RWPE2 (cell line): ENCODE data around the gene PROC.

Experiments
- ATAC-seq: fragments of 200-7000 bp; cut with Tn5 transposase; 3 replicates; pipeline ENCODE4 v1.9.1; 2021; ENCODE audit warnings: low read depth
- DNase-seq: peaks from one replicate; pipeline ENCODE4 v3.0.0-alpha.2; 2020; ENCODE audit warnings: low spot score
- H3K27ac ChIP-seq: fragments of 450-650 bp; 2 replicates; pipeline ENCODE4 v1.5.1; 2017; ENCODE audit warnings: mild to moderate bottlenecking; ENCODE audit not compliant: poor library complexity, severe bottlenecking
- H3K27me3 ChIP-seq: fragments of 250-450 bp; sonication (Bioruptor Pico); 2 replicates; pipeline ENCODE4 v1.5.1; 2021; ENCODE audit warnings: mild to moderate bottlenecking, moderate library complexity; ENCODE audit not compliant: insufficient read depth, poor library complexity, severe bottlenecking
- H3K36me3 ChIP-seq: fragments of 250-450 bp; sonication (Bioruptor Pico); 2 replicates; pipeline ENCODE4 v1.5.1; 2020; ENCODE audit warnings: low read depth, mild to moderate bottlenecking, moderate library complexity
- H3K4me1 ChIP-seq: fragments of 250-450 bp; sonication (Bioruptor Pico); 2 replicates; pipeline ENCODE4 v1.5.1; 2021; ENCODE audit warnings: mild to moderate bottlenecking, moderate library complexity; ENCODE audit not compliant: insufficient read depth, poor library complexity, severe bottlenecking
- H3K4me3 ChIP-seq: fragments of 250-450 bp; sonication (Bioruptor Pico); 2 replicates; pipeline ENCODE4 v1.5.1; 2021; ENCODE audit warnings: mild to moderate bottlenecking, moderate library complexity; ENCODE audit not compliant: severe bottlenecking
- H3K9me3 ChIP-seq: fragments of 250-450 bp; sonication (Bioruptor Pico); 2 replicates; pipeline ENCODE4 v1.5.1; 2021; ENCODE audit warnings: mild to moderate bottlenecking, moderate library complexity; ENCODE audit not compliant: severe bottlenecking
- TF ChIP-seq, protein P1 (sequence below): fragments of 450-650 bp; IDR thresholded peaks from one replicate; pipeline ENCODE4 v1.5.1; 2017; ENCODE audit warnings: mild to moderate bottlenecking, moderate library complexity; ENCODE audit not compliant: poor library complexity, severe bottlenecking

The PROC gene

GRCh38 chr2:127417406-127417805 lies 821 bp upstream of the PROC start:
- H3K4me3 ChIP-seq: no peak overlapping the region
- H3K9me3 ChIP-seq: no peaks in the 10 kb centered on the region
- no peaks in the 10 kb centered on the region for H3K27me3 ChIP-seq
- no peak for ATAC-seq
- H3K36me3 ChIP-seq: no peaks in the 10 kb centered on the region
- TF ChIP-seq, protein P1, sequence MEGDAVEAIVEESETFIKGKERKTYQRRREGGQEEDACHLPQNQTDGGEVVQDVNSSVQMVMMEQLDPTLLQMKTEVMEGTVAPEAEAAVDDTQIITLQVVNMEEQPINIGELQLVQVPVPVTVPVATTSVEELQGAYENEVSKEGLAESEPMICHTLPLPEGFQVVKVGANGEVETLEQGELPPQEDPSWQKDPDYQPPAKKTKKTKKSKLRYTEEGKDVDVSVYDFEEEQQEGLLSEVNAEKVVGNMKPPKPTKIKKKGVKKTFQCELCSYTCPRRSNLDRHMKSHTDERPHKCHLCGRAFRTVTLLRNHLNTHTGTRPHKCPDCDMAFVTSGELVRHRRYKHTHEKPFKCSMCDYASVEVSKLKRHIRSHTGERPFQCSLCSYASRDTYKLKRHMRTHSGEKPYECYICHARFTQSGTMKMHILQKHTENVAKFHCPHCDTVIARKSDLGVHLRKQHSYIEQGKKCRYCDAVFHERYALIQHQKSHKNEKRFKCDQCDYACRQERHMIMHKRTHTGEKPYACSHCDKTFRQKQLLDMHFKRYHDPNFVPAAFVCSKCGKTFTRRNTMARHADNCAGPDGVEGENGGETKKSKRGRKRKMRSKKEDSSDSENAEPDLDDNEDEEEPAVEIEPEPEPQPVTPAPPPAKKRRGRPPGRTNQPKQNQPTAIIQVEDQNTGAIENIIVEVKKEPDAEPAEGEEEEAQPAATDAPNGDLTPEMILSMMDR: no peak
- H3K4me1 ChIP-seq: peaks cover 31% of the 10 kb centered on the region
- no peak overlapping the region for H3K27ac ChIP-seq
- DNase-seq: no peak

DNA sequence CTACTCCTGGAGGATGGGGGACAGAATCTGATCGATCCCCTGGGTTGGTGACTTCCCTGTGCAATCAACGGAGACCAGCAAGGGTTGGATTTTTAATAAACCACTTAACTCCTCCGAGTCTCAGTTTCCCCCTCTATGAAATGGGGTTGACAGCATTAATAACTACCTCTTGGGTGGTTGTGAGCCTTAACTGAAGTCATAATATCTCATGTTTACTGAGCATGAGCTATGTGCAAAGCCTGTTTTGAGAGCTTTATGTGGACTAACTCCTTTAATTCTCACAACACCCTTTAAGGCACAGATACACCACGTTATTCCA lies 844 bp downstream of the PROC start:
- no peak overlapping the region for H3K27ac ChIP-seq
- H3K27me3 ChIP-seq: no peaks in the 10 kb centered on the region
- H3K9me3 ChIP-seq: no peaks in the 10 kb centered on the region
- TF ChIP-seq, protein P1: no peak
- H3K4me1 ChIP-seq: peaks cover 25% of the 10 kb centered on the region
- ATAC-seq (no peak), DNase-seq (no peak)
- H3K36me3 ChIP-seq: no peaks in the 10 kb centered on the region
- H3K4me3 ChIP-seq: no peak overlapping the region

- no peaks in the 10 kb centered on the region for H3K9me3 ChIP-seq
- no peak for DNase-seq
- peaks cover 21% of the 10 kb centered on the region for H3K4me1 ChIP-seq
- H3K27ac ChIP-seq: no peak overlapping the region
- no peaks in the 10 kb centered on the region for H3K27me3 ChIP-seq
- TF ChIP-seq, protein P1: no peak
- ATAC-seq: no peak
- H3K36me3 ChIP-seq: no peaks in the 10 kb centered on the region
- no peak overlapping the region for H3K4me3 ChIP-seq
Measured at GRCh38 chr2:127419448-127420038, 1.3 kb downstream of the PROC start.

DNA sequence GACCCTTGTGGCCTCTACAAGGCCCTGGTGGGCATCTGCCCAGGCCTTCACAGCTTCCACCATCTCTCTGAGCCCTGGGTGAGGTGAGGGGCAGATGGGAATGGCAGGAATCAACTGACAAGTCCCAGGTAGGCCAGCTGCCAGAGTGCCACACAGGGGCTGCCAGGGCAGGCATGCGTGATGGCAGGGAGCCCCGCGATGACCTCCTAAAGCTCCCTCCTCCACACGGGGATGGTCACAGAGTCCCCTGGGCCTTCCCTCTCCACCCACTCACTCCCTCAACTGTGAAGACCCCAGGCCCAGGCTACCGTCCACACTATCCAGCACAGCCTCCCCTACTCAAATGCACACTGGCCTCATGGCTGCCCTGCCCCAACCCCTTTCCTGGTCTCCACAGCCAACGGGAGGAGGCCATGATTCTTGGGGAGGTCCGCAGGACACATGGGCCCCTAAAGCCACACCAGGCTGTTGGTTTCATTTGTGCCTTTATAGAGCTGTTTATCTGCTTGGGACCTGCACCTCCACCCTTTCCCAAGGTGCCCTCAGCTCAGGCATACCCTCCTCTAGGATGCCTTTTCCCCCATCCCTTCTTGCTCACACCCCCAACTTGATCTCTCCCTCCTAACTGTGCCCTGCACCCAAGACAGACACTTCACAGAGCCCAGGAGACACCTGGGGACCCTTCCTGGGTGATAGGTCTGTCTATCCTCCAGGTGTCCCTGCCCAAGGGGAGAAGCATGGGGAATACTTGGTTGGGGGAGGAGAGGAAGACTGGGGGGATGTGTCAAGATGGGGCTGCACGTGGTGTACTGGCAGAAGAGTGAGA lies 2.0 kb downstream of the PROC start:
- Histone ChIP-seq H3K27ac (no peak overlapping the region), H3K4me1 (peaks cover 19% of the 10 kb centered on the region), H3K4me3 (no peak overlapping the region), H3K27me3 (no peaks in the 10 kb centered on the region), H3K36me3 (no peaks in the 10 kb centered on the region), H3K9me3 (no peaks in the 10 kb centered on the region)
- TF ChIP-seq, protein P1: no peak
- DNase-seq (no peak), ATAC-seq (no peak)
